HCT116 (cell line): ENCODE data around the gene C11orf42. TPM values are rescaled to one million over a fixed set of nuclear protein-coding genes. Genes with fewer than 3 reads are reported as not detected.
A peak's percentile ranks its signal among the peaks of the same experiment; 100 is the strongest.

Source experiments
- ATAC-seq: fragments of 200-7000 bp; cut with Tn5 transposase; 2 replicates; pipeline ENCODE4 v1.9.1; 2020; ENCODE audit warnings: mild to moderate bottlenecking, moderate library complexity
- BruUV-seq: library from RNA; stranded (reverse); fragments of 400-500 nt; replicated peaks from 2 replicates; lab custom pipeline; 2021; lab: Mats Ljungman, UMichigan
- CTCF ChIA-PET: fragments of 300-600 bp; sonication (Branson Sonifier 250); formaldehyde crosslinking; loops from one replicate; lab custom pipeline; 2021; ENCODE audit warnings: antibody characterized with exemption; lab: Charles Lee
- POLR2A ChIA-PET: fragments of 300-600, 350-600 bp; sonication (Branson Sonifier 250); formaldehyde crosslinking; loops from one replicate; lab custom pipeline; 2021; ENCODE audit warnings: antibody characterized with exemption; lab: Charles Lee
- RAD21 ChIA-PET, 2 experiments: fragments of 300-600 bp; sonication (Branson Sonifier 250); formaldehyde crosslinking; loops; one replicate each; lab custom pipeline; 2023; ENCODE audit warnings: low total read pairs in 2 of 2; ENCODE audit not compliant: uncharacterized antibody in 2 of 2, unreplicated experiment in 2 of 2, low non-redundant PET in 1 of 2; lab: Charles Lee
- DNase-seq: peaks from one replicate; pipeline ENCODE4 v3.0.0-alpha.2; 2010; ENCODE audit warnings: low read depth, low spot score
- H2AFZ ChIP-seq: fragments of 200-600 bp; shearing (Covaris generic), sonication (generic); 2 replicates; pipeline ENCODE4 v1.6.1; 2017; ENCODE audit warnings: low read depth, mixed run types, mixed read lengths, antibody characterized with exemption, low read length; ENCODE audit not compliant: poor library complexity, severe bottlenecking
- H3K27ac ChIP-seq: 2 replicates; pipeline ENCODE4 v1.5.1; 2012; ENCODE audit warnings: low read depth, low read length
- H3K27me3 ChIP-seq: fragments of 200-600 bp; sonication (generic); 2 replicates; pipeline ENCODE4 v1.6.1; 2016; ENCODE audit warnings: mixed run types, low read length, mixed read lengths; ENCODE audit not compliant: insufficient read depth
- H3K36me3 ChIP-seq, 2 experiments: fragments of 200-500 bp in 1 of 2; fragments of 200-600 bp in 1 of 2; sonication (Bioruptor generic) in 1 of 2; sonication (generic) in 1 of 2; 2 replicates each; pipeline versions ENCODE4 v1.5.1 to v1.6.1; 2014 to 2016; ENCODE audit warnings: low read length in 2 of 2, inconsistent platforms in 1 of 2, mixed read lengths in 1 of 2, mixed run types in 1 of 2; ENCODE audit not compliant: insufficient read depth in 2 of 2, control insufficient read depth in 1 of 2
- H3K4me1 ChIP-seq, 2 experiments: fragments of 200-600 bp in 1 of 2; sonication (generic) in 1 of 2; 2 replicates each; pipeline versions ENCODE4 v1.5.1 to v1.6.1; 2012 to 2017; ENCODE audit warnings: low read length in 2 of 2, inconsistent platforms in 1 of 2, mild to moderate bottlenecking in 1 of 2, mixed read lengths in 1 of 2, mixed run types in 1 of 2, moderate library complexity in 1 of 2; ENCODE audit not compliant: insufficient read depth in 2 of 2, control insufficient read depth in 1 of 2
- H3K4me2 ChIP-seq: fragments of 200-600 bp; sonication (generic); 2 replicates; pipeline ENCODE4 v1.6.1; 2017; ENCODE audit warnings: mixed run types, low read length, mixed read lengths
- H3K4me3 ChIP-seq, 2 experiments: fragments of 200-600 bp in 1 of 2; sonication (generic) in 1 of 2; replicated peaks in 1 of 2; 2 replicates each; pipeline ENCODE4 v1.5.1; 2011 to 2016; ENCODE audit warnings: low read length in 2 of 2, control low read depth in 1 of 2, low read depth in 1 of 2, mild to moderate bottlenecking in 1 of 2, mixed read lengths in 1 of 2, mixed run types in 1 of 2
- H3K79me2 ChIP-seq: fragments of 200-600 bp; sonication (generic); 2 replicates; pipeline ENCODE4 v1.6.1; 2017; ENCODE audit warnings: mild to moderate bottlenecking, mixed run types, low read length, moderate library complexity, mixed read lengths; ENCODE audit not compliant: insufficient read depth
- H3K9ac ChIP-seq: fragments of 200-600 bp; sonication (generic); 2 replicates; pipeline ENCODE4 v1.6.1; 2016; ENCODE audit warnings: low read length, mixed read lengths
- H3K9me2 ChIP-seq: fragments of 200-600 bp; sonication (generic), shearing (Covaris generic); 2 replicates; pipeline ENCODE4 v1.6.1; 2017; ENCODE audit warnings: mixed run types, mild to moderate bottlenecking, moderate library complexity; ENCODE audit not compliant: insufficient read depth
- H3K9me3 ChIP-seq, 2 experiments: fragments of 200-500 bp in 1 of 2; fragments of 200-600 bp in 1 of 2; sonication (Bioruptor generic) in 1 of 2; sonication (generic) in 1 of 2; 2 replicates each; pipeline ENCODE4 v1.6.1; 2014 to 2017; ENCODE audit warnings: low read length in 2 of 2, mixed read lengths in 2 of 2, inconsistent platforms in 1 of 2, low read depth in 1 of 2, mild to moderate bottlenecking in 1 of 2, mixed run types in 1 of 2, moderate library complexity in 1 of 2; ENCODE audit not compliant: control insufficient read depth in 1 of 2, insufficient read depth in 1 of 2
- H4K20me1 ChIP-seq: fragments of 200-600 bp; sonication (generic), shearing (Covaris generic); 2 replicates; pipeline ENCODE4 v1.6.1; 2017; ENCODE audit warnings: mixed run types, mild to moderate bottlenecking, moderate library complexity; ENCODE audit not compliant: insufficient read depth
- CEBPB ChIP-seq: IDR thresholded peaks from 2 replicates; pipeline ENCODE4 v1.6.1; 2012; ENCODE audit warnings: low read depth
- EZH2phosphoT487 ChIP-seq: fragments of 200-600 bp; IDR thresholded peaks from 2 replicates; pipeline ENCODE4 v1.6.1; 2018; ENCODE audit warnings: antibody characterized with exemption, borderline replicate concordance
- MAX ChIP-seq: IDR thresholded peaks from 2 replicates; pipeline ENCODE4 v1.6.1; 2012
- SIN3A ChIP-seq: IDR thresholded peaks from 2 replicates; pipeline ENCODE4 v1.6.1; 2012; ENCODE audit warnings: low read depth
- ZNF274 ChIP-seq: fragments of 200-500 bp; sonication (Bioruptor generic); IDR thresholded peaks from 2 replicates; pipeline ENCODE4 v1.6.1; 2014; ENCODE audit warnings: mild to moderate bottlenecking, low read depth, low read length, inconsistent platforms
- intact Hi-C: fragments of 100-400 bp; cut with micrococcal nuclease; formaldehyde crosslinking; loops from 2 replicates; pipeline ENCODE4 v1.10.0; 2022
- total RNA-seq: library from RNA; stranded (reverse); gene quantifications from one replicate; pipeline ENCODE4 v1.2.1, GENCODE V29; 2021; ENCODE audit not compliant: unreplicated experiment
- TF ChIP-seq, protein P1 (sequence below): IDR thresholded peaks from 2 replicates; pipeline ENCODE4 v1.6.1; 2011; ENCODE audit warnings: mild to moderate bottlenecking, low read length, moderate library complexity; ENCODE audit not compliant: insufficient replicate concordance; ENCODE audit errors: extremely low read depth
- TF ChIP-seq, protein P2 (sequence below): IDR thresholded peaks from 2 replicates; pipeline ENCODE4 v1.6.1; 2012; ENCODE audit warnings: low read depth

Gene C11orf42
- total RNA-seq, 1 experiment from 2014 or later = not detected

DNA sequence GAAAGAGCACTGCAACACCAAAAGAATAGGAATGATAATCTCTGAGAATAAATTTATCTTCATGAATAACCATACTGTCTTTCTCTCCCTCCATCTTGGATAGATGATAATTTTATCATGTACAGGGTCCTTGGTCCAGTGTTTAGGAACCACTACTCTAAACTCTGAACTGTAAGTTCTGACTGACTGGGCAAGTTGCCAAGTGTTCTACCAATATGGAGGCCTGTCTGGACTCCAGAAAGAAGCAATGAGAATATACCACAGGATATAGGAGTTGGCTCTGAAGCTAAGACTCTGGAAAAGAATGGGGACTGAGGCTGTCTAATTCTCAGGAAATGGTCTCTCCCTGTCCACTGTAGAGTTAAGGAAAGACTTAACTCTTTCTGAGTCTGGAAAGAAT, 27.5 kb downstream of the C11orf42 start (continued):
- TF ChIP-seq, protein P1, sequence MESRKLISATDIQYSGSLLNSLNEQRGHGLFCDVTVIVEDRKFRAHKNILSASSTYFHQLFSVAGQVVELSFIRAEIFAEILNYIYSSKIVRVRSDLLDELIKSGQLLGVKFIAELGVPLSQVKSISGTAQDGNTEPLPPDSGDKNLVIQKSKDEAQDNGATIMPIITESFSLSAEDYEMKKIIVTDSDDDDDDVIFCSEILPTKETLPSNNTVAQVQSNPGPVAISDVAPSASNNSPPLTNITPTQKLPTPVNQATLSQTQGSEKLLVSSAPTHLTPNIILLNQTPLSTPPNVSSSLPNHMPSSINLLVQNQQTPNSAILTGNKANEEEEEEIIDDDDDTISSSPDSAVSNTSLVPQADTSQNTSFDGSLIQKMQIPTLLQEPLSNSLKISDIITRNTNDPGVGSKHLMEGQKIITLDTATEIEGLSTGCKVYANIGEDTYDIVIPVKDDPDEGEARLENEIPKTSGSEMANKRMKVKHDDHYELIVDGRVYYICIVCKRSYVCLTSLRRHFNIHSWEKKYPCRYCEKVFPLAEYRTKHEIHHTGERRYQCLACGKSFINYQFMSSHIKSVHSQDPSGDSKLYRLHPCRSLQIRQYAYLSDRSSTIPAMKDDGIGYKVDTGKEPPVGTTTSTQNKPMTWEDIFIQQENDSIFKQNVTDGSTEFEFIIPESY = no peak
- no peak for TF ChIP-seq MAX
- TF ChIP-seq CEBPB = no peak

DNA sequence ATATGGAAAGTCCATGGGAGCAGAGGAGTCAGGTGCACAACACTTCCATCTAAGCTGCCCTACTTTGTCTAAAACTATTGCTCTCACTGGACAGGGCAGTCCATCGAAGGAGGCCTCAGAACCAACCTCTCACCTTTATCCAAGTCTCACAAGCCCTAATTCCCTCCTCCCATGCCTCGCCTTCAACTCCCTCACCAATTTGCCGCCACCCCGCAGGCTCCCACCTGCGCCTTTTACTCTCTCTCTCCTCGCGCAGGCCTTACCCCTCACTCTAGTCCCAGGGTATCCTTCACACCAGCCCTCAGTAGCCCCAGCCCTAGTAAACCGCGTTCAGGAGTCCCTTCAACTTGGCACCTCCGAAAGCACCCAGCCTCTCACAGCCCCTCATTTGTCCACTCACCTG, 28.6 kb downstream of the C11orf42 start:
- ATAC-seq (peak; percentile 1), DNase-seq (no peak)
- TF ChIP-seq CEBPB (no peak), MAX (no peak), EZH2phosphoT487 (no peak), SIN3A (no peak; the same call in 1 of the 2 replicates), ZNF274 (no peak)
- TF ChIP-seq, protein P2, sequence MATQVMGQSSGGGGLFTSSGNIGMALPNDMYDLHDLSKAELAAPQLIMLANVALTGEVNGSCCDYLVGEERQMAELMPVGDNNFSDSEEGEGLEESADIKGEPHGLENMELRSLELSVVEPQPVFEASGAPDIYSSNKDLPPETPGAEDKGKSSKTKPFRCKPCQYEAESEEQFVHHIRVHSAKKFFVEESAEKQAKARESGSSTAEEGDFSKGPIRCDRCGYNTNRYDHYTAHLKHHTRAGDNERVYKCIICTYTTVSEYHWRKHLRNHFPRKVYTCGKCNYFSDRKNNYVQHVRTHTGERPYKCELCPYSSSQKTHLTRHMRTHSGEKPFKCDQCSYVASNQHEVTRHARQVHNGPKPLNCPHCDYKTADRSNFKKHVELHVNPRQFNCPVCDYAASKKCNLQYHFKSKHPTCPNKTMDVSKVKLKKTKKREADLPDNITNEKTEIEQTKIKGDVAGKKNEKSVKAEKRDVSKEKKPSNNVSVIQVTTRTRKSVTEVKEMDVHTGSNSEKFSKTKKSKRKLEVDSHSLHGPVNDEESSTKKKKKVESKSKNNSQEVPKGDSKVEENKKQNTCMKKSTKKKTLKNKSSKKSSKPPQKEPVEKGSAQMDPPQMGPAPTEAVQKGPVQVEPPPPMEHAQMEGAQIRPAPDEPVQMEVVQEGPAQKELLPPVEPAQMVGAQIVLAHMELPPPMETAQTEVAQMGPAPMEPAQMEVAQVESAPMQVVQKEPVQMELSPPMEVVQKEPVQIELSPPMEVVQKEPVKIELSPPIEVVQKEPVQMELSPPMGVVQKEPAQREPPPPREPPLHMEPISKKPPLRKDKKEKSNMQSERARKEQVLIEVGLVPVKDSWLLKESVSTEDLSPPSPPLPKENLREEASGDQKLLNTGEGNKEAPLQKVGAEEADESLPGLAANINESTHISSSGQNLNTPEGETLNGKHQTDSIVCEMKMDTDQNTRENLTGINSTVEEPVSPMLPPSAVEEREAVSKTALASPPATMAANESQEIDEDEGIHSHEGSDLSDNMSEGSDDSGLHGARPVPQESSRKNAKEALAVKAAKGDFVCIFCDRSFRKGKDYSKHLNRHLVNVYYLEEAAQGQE = no peak
- Histone ChIP-seq H3K4me3 (peak overlapping the region; percentile 93 to 97), H3K27me3 (no peaks in the 10 kb centered on the region), H3K27ac (peak overlapping the region; percentile 25; the same call in 1 of the 2 replicates), H3K9ac (peak overlapping the region; percentile 94), H2AFZ (no peak overlapping the region), H3K4me1 (peaks cover 0 to 16% of the 10 kb centered on the region in 2 experiments; a peak in 2 of 4 replicates), H4K20me1 (no peaks in the 10 kb centered on the region), H3K4me2 (peak overlapping the region; percentile 83), H3K9me3 (no peaks in the 10 kb centered on the region), H3K36me3 (no peaks in the 10 kb centered on the region), H3K9me2 (peaks cover 6% of the 10 kb centered on the region; the same call in 1 of the 2 replicates), H3K79me2 (peaks cover 52% of the 10 kb centered on the region)
- TSS peak; percentile 49 for BruUV-seq
- intact Hi-C loops = no loop called here
- ChIA-PET POLR2A (interaction anchor here (1.5 kb wide), 1 partner anchor 16 kb away, joined by 4 read pairs; no protein-coding TSS in a partner anchor), CTCF (interaction anchor here (1.0 to 2.6 kb wide), 4 partner anchors 16 to 129 kb away, joined by 7 to 12 read pairs (median 7); no protein-coding TSS in a partner anchor), RAD21 (no interaction called here)
